Fibroblast of pulmonary artery (primary cell): ENCODE results near the gene KCNQ2.

Source experiments
- DNase-seq: peaks from one replicate; pipeline ENCODE4 v3.0.0-alpha.2; 2010; ENCODE audit warnings: low read depth
- H3K4me3 ChIP-seq: replicated peaks from 2 replicates; pipeline ENCODE4 v1.5.1; 2011; ENCODE audit warnings: low read depth, mild to moderate bottlenecking, control low read depth, low read length, moderate library complexity
- CTCF ChIP-seq: IDR thresholded peaks from 2 replicates; pipeline ENCODE4 v1.5.1; 2011; ENCODE audit warnings: mild to moderate bottlenecking, control low read depth, low read length, inconsistent platforms; ENCODE audit errors: missing control alignments

Gene KCNQ2

GRCh38 chr20:63366390-63367365, 105.8 kb downstream of the KCNQ2 start:
- no peak overlapping the region for H3K4me3 ChIP-seq
- DNase-seq, result no peak
- TF ChIP-seq CTCF, result no peak

- no peak overlapping the region for H3K4me3 ChIP-seq
- no peak for DNase-seq
- no peak for TF ChIP-seq CTCF
Observed at GRCh38 chr20:63365601-63366389, 106.7 kb downstream of the KCNQ2 start.

GRCh38 chr20:63364801-63365585, 107.5 kb downstream of the KCNQ2 start:
- no peak for TF ChIP-seq CTCF
- no peak for DNase-seq
- no peak overlapping the region for H3K4me3 ChIP-seq

GRCh38 chr20:63363981-63364561, 108.4 kb downstream of the KCNQ2 start:
- no peak overlapping the region for H3K4me3 ChIP-seq
- TF ChIP-seq CTCF, result no peak
- DNase-seq, result no peak

- H3K4me3 ChIP-seq, result no peak overlapping the region
- DNase-seq, result no peak
- TF ChIP-seq CTCF, result no peak
Observed at GRCh38 chr20:63363013-63363957, 109.2 kb downstream of the KCNQ2 start.
